Type B pancreatic cell (in vitro differentiated cells): ENCODE results near the gene DCAF17. TPM values are rescaled to one million over a fixed set of nuclear protein-coding genes. Genes with fewer than 3 reads are reported as not detected.
A peak's percentile ranks its signal among the peaks of the same experiment; 100 is the strongest.

ENCODE experiments used
- DNase-seq: peaks from one replicate; pipeline ENCODE4 v3.0.0; 2021; ENCODE audit warnings: mixed read lengths; ENCODE audit not compliant: unreplicated experiment; ENCODE audit errors: extremely low spot score
- H3K27ac Mint-ChIP-seq: 2 replicates; pipeline ENCODE4 v1.8.0; 2021; ENCODE audit warnings: mild to moderate bottlenecking, mixed read lengths
- H3K27me3 Mint-ChIP-seq: 2 replicates; pipeline ENCODE4 v1.8.0; 2021; ENCODE audit warnings: mixed read lengths
- H3K36me3 Mint-ChIP-seq: 2 replicates; pipeline ENCODE4 v1.8.0; 2021; ENCODE audit warnings: mixed read lengths
- H3K4me1 Mint-ChIP-seq: one replicate; pipeline ENCODE4 v1.8.0; 2021; ENCODE audit warnings: mixed read lengths; ENCODE audit not compliant: unreplicated experiment
- H3K4me3 Mint-ChIP-seq: 2 replicates; pipeline ENCODE4 v1.8.0; 2021; ENCODE audit warnings: mild to moderate bottlenecking, mixed read lengths
- H3K9me3 Mint-ChIP-seq: 2 replicates; pipeline ENCODE4 v1.8.0; 2021; ENCODE audit warnings: mixed read lengths
- total RNA-seq: library from RNA; stranded (reverse); gene quantifications from 2 replicates; pipeline ENCODE4 v1.2.1, GENCODE V29; 2021; ENCODE audit warnings: low replicate concordance
- TF ChIP-seq, protein P1 (sequence below): fragments of 200-600 bp; sonication (generic); conservative IDR thresholded peaks from 2 replicates; pipeline ENCODE4 v1.5.0; 2021; ENCODE audit warnings: antibody characterized with exemption, mild to moderate bottlenecking

DCAF17 gene
- total RNA-seq, 1 donor from 2014 or later: 26.4 TPM

DNA sequence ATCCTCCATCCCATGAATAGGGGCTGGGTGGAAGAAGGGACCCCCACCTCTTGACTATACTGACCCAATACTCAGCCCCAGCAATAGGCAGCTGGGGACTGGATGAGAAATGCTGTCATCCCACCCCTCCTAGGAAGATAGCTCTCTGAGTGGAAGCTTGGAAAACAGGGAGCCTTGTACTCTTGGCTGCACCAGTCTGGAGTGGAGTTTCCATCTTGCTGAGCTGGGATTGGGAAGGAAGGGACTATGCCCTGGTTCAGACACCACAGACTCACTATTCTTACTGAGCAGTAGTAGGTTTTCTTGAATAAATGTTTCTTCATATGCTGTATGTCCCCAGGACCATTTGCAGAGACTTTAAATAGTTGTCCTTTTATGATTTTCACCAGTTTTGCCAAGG, 7.4 kb downstream of the DCAF17 start:
- peaks cover 28% of the 10 kb centered on the region for H3K36me3 Mint-ChIP-seq

GRCh38 chr2:171447675-171448074, 13.6 kb downstream of the DCAF17 start:
- TF ChIP-seq, protein P1, sequence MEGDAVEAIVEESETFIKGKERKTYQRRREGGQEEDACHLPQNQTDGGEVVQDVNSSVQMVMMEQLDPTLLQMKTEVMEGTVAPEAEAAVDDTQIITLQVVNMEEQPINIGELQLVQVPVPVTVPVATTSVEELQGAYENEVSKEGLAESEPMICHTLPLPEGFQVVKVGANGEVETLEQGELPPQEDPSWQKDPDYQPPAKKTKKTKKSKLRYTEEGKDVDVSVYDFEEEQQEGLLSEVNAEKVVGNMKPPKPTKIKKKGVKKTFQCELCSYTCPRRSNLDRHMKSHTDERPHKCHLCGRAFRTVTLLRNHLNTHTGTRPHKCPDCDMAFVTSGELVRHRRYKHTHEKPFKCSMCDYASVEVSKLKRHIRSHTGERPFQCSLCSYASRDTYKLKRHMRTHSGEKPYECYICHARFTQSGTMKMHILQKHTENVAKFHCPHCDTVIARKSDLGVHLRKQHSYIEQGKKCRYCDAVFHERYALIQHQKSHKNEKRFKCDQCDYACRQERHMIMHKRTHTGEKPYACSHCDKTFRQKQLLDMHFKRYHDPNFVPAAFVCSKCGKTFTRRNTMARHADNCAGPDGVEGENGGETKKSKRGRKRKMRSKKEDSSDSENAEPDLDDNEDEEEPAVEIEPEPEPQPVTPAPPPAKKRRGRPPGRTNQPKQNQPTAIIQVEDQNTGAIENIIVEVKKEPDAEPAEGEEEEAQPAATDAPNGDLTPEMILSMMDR: peak; percentile 16
- H3K27me3 Mint-ChIP-seq: no peaks in the 10 kb centered on the region
- peaks cover 5% of the 10 kb centered on the region for H3K36me3 Mint-ChIP-seq
- no peak overlapping the region for H3K4me3 Mint-ChIP-seq
- no peaks in the 10 kb centered on the region for H3K4me1 Mint-ChIP-seq
- no peak overlapping the region for H3K27ac Mint-ChIP-seq
- no peaks in the 10 kb centered on the region for H3K9me3 Mint-ChIP-seq
- no peak for DNase-seq

More for the DNA sequence above, 7.4 kb downstream of the DCAF17 start:
- DNase-seq: no peak
- no peak overlapping the region for H3K27ac Mint-ChIP-seq
- TF ChIP-seq, protein P1: no peak
- no peaks in the 10 kb centered on the region for H3K9me3 Mint-ChIP-seq
- no peak overlapping the region for H3K4me3 Mint-ChIP-seq
- no peaks in the 10 kb centered on the region for H3K27me3 Mint-ChIP-seq
- H3K4me1 Mint-ChIP-seq: no peaks in the 10 kb centered on the region

GRCh38 chr2:171451074-171451473, 17.0 kb downstream of the DCAF17 start:
- no peak overlapping the region for H3K4me3 Mint-ChIP-seq
- TF ChIP-seq, protein P1: no peak
- H3K36me3 Mint-ChIP-seq: peaks cover 19% of the 10 kb centered on the region
- H3K27me3 Mint-ChIP-seq: no peaks in the 10 kb centered on the region
- H3K4me1 Mint-ChIP-seq: no peaks in the 10 kb centered on the region
- no peak overlapping the region for H3K27ac Mint-ChIP-seq
- no peak for DNase-seq
- no peaks in the 10 kb centered on the region for H3K9me3 Mint-ChIP-seq

- H3K4me3 Mint-ChIP-seq: no peak overlapping the region
- peaks cover 31% of the 10 kb centered on the region for H3K36me3 Mint-ChIP-seq
- H3K27me3 Mint-ChIP-seq: no peaks in the 10 kb centered on the region
- H3K9me3 Mint-ChIP-seq: no peaks in the 10 kb centered on the region
- TF ChIP-seq, protein P1: no peak
- no peak overlapping the region for H3K27ac Mint-ChIP-seq
- H3K4me1 Mint-ChIP-seq: no peaks in the 10 kb centered on the region
- no peak for DNase-seq
These were observed 18.7 kb downstream of the DCAF17 start for GRCh38 chr2:171452773-171453172.

DNA sequence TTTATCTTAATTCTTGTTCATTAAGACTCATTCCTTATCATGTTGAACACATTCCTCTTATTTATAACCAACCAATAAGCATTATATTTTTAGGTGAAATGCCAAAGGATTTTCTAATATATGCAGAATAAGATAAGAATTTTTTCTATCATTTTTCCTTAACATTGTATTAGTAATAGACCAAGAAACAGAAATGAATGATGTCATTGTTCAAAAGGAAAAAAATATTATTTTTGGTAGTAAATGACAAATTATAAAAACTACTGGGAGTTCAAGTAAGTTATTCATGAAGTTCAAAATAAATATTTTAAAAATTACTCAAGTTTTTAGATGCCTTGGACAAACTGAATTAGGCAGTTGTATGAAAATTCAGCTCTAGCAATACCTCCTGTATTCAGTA, 25.5 kb downstream of the DCAF17 start:
- Mint-ChIP-seq H3K9me3 (no peaks in the 10 kb centered on the region), H3K27ac (no peak overlapping the region), H3K4me3 (no peak overlapping the region), H3K36me3 (peaks cover 28% of the 10 kb centered on the region), H3K27me3 (no peaks in the 10 kb centered on the region), H3K4me1 (no peaks in the 10 kb centered on the region)
- TF ChIP-seq, protein P1: no peak
- DNase-seq: no peak

- no peaks in the 10 kb centered on the region for H3K9me3 Mint-ChIP-seq
- no peaks in the 10 kb centered on the region for H3K4me1 Mint-ChIP-seq
- H3K27ac Mint-ChIP-seq: no peak overlapping the region
- H3K4me3 Mint-ChIP-seq: no peak overlapping the region
- no peaks in the 10 kb centered on the region for H3K27me3 Mint-ChIP-seq
- peaks cover 22% of the 10 kb centered on the region for H3K36me3 Mint-ChIP-seq
- TF ChIP-seq, protein P1: no peak
- DNase-seq: no peak
These were observed 26.5 kb downstream of the DCAF17 start for GRCh38 chr2:171460537-171460936.
